Neural cell (in vitro differentiated cells): ENCODE measurements around the gene CCDC30. TPM values are rescaled to one million over a fixed set of nuclear protein-coding genes. Genes with fewer than 3 reads are reported as not detected.

ENCODE experiments used
- polyA plus RNA-seq: library from polyadenylated mRNA; depleted of rRNA; stranded (reverse); fragments of >200 nt; gene quantifications from 2 replicates; pipeline ENCODE4 v1.2.3, GENCODE V29; 2014
- small RNA-seq, 3 experiments: library from RNA; depleted of rRNA; stranded (forward); fragments of <200 nt; gene quantifications; one replicate each; pipeline ENCODE3, GENCODE V24; 2012

CCDC30 gene
- polyA plus RNA-seq, 1 donor from 2014 or later: 13.2 TPM

Small RNA genes within 50 kb of the gene (small RNA-seq; reads per million reads assigned to genes)
- gene RNU6-536P: 0 to 0.03 (median 0) reads per million in 3 experiments
- 0 reads per million in 3 experiments for gene TMSB4XP1

Other genes starting within 250 kb of the CCDC30 start
- 36.0 and 36.3 TPM in 2 replicates for gene FOXJ3, start 128.1 kb upstream of the CCDC30 start, polyA plus RNA-seq
- 35.4 and 37.5 TPM in 2 replicates for gene RIMKLA, start 82.5 kb upstream of the CCDC30 start, polyA plus RNA-seq
- gene ZMYND12, start 7.3 kb upstream of the CCDC30 start, polyA plus RNA-seq: 0.21 and 0.52 TPM in 2 replicates
- gene PPCS, start 6.7 kb upstream of the CCDC30 start, polyA plus RNA-seq: 78.9 and 85.1 TPM in 2 replicates
- gene PPIH, start 195.1 kb downstream of the CCDC30 start, polyA plus RNA-seq: 61.9 and 85.0 TPM in 2 replicates
- gene YBX1, start 219.1 kb downstream of the CCDC30 start, polyA plus RNA-seq: 668 and 706 TPM in 2 replicates